ENCODE data around the gene CFLAR. TPM values are rescaled to one million over a fixed set of nuclear protein-coding genes. Genes with fewer than 3 reads are reported as not detected.

CFLAR gene
- total and polyA plus RNA-seq, 2 donors from 2014 or later: 47.2 to 263 TPM

DNA sequence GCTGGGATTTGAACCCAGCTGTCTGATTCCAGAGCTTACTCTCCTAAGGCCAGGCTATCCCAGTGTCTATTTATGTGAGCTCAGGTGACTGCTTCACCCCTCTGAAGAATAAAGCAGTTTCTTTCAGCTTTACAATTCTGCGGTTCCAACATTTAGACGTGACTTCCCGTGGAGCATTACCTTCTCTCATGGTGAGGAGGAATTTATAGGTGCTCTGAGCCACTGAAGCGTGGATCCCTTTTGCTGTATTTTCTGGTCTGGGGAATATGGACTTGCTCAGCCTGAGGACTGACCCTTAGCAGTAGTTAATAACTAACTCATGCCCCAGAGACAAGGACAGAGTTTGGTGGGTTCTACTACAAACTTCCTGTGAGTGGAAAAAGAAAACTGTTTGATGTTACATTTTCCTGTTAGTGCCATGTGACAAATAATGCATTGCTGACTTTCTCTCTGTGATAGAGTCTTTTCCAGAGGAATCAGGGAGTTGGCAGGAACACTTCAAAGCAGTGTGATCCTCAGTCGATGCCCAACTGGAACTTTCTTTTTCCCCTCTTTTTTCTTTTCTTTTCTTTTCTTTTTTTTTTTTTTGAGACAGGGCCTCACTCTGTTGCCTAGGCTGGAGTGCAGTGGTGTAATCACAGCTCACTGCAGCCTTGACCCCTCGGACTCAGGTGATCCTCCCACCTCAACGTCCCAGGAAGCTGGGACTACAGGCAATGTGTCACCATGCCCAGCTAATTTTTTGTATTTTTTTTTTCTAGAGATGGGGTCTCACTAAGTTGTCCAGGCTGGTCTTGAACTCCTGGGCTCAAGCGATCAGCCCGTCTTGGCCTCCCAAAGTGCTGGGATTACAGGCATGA, 88.9 kb downstream of the CFLAR start:
- H3K27ac ChIP-seq (ENCODE audit: low read depth in 2 of 2, low read length in 2 of 2): peak overlapping the region; percentile 65 to 71

GRCh38 chr2:201205515-201205849, 89.5 kb downstream of the CFLAR start:
- TF ChIP-seq, protein P1, sequence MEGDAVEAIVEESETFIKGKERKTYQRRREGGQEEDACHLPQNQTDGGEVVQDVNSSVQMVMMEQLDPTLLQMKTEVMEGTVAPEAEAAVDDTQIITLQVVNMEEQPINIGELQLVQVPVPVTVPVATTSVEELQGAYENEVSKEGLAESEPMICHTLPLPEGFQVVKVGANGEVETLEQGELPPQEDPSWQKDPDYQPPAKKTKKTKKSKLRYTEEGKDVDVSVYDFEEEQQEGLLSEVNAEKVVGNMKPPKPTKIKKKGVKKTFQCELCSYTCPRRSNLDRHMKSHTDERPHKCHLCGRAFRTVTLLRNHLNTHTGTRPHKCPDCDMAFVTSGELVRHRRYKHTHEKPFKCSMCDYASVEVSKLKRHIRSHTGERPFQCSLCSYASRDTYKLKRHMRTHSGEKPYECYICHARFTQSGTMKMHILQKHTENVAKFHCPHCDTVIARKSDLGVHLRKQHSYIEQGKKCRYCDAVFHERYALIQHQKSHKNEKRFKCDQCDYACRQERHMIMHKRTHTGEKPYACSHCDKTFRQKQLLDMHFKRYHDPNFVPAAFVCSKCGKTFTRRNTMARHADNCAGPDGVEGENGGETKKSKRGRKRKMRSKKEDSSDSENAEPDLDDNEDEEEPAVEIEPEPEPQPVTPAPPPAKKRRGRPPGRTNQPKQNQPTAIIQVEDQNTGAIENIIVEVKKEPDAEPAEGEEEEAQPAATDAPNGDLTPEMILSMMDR (IDR thresholded peaks at IDR 0.05; ENCODE audit: borderline replicate concordance, extremely low read depth, insufficient read depth): no peak
- no peak for FAIRE-seq
- Histone ChIP-seq H3K9me3 (ENCODE audit: control insufficient read depth in 2 of 3, insufficient read depth in 1 of 3, low read length in 3 of 3) (no peaks in the 10 kb centered on the region), H3K27ac (ENCODE audit: low read depth in 2 of 2, low read length in 2 of 2) (peak overlapping the region in 1 of 2 donors; percentile 37), H3K4me3 (ENCODE audit: low read length in 3 of 3) (no peak overlapping the region), H3K9ac (ENCODE audit: low read length in 3 of 3) (no peak overlapping the region), H3K36me3 (ENCODE audit: control insufficient read depth in 2 of 3, insufficient read depth in 3 of 3, low read length in 3 of 3) (peaks cover 0 to 7% (median 2%) of the 10 kb centered on the region in 3 donors), H3K27me3 (ENCODE audit: control insufficient read depth, insufficient read depth, low read length) (no peaks in the 10 kb centered on the region), H3K4me1 (ENCODE audit: control insufficient read depth in 2 of 3, insufficient read depth in 2 of 3, low read depth in 1 of 3, low read length in 3 of 3) (peaks cover 9 to 12% (median 10%) of the 10 kb centered on the region in 3 donors)
- intact Hi-C loops (cut with DNase I): no loop called here
- DNase-seq: no peak

More for the DNA sequence above, 88.9 kb downstream of the CFLAR start:
- H3K4me1 ChIP-seq (ENCODE audit: control insufficient read depth in 2 of 3, insufficient read depth in 2 of 3, low read depth in 1 of 3, low read length in 3 of 3): peaks cover 9 to 12% (median 10%) of the 10 kb centered on the region in 3 donors
- H3K36me3 ChIP-seq (ENCODE audit: control insufficient read depth in 2 of 3, insufficient read depth in 3 of 3, low read length in 3 of 3): peaks cover 0 to 5% (median 2%) of the 10 kb centered on the region in 3 donors
- DNase-seq: peak in 4 of 5 donors; percentile 47 to 86 (median 73)
- TF ChIP-seq, protein P1 (IDR thresholded peaks at IDR 0.05; ENCODE audit: borderline replicate concordance, extremely low read depth, insufficient read depth): no peak
- peak overlapping the region in 2 of 3 donors; percentile 3 to 23 for H3K4me3 ChIP-seq (ENCODE audit: low read length in 3 of 3)
- H3K9me3 ChIP-seq (ENCODE audit: control insufficient read depth in 2 of 3, insufficient read depth in 1 of 3, low read length in 3 of 3): no peaks in the 10 kb centered on the region
- intact Hi-C loops (cut with DNase I): no loop called here
- no peaks in the 10 kb centered on the region for H3K27me3 ChIP-seq (ENCODE audit: control insufficient read depth, insufficient read depth, low read length)
- no peak overlapping the region for H3K9ac ChIP-seq (ENCODE audit: low read length in 3 of 3)
- FAIRE-seq: no peak

GRCh38 chr2:201208563-201209252, 92.7 kb downstream of the CFLAR start:
- Histone ChIP-seq H3K27ac (ENCODE audit: low read depth in 2 of 2, low read length in 2 of 2) (no peak overlapping the region), H3K36me3 (ENCODE audit: control insufficient read depth in 2 of 3, insufficient read depth in 3 of 3, low read length in 3 of 3) (peaks cover 0 to 6% (median 2%) of the 10 kb centered on the region in 3 donors), H3K9ac (ENCODE audit: low read length in 3 of 3) (no peak overlapping the region), H3K27me3 (ENCODE audit: control insufficient read depth, insufficient read depth, low read length) (no peaks in the 10 kb centered on the region), H3K9me3 (ENCODE audit: control insufficient read depth in 2 of 3, insufficient read depth in 1 of 3, low read length in 3 of 3) (no peaks in the 10 kb centered on the region), H3K4me3 (ENCODE audit: low read length in 3 of 3) (no peak overlapping the region), H3K4me1 (ENCODE audit: control insufficient read depth in 2 of 3, insufficient read depth in 2 of 3, low read depth in 1 of 3, low read length in 3 of 3) (peaks cover 9 to 12% (median 10%) of the 10 kb centered on the region in 3 donors)
- FAIRE-seq: no peak
- no peak for DNase-seq
- TF ChIP-seq, protein P1 (IDR thresholded peaks at IDR 0.05; ENCODE audit: borderline replicate concordance, extremely low read depth, insufficient read depth): no peak
- intact Hi-C loops (cut with DNase I): no loop called here
